ENCODE data around the gene PCED1B.
"Not testable (repeated sequence)": the region's sequence is repeated elsewhere in the genome, so short reads cannot be mapped to it uniquely, and the experiment has no call there.

Gene PCED1B

GRCh38 chr12:47160316-47161244, 81.2 kb downstream of the PCED1B start:
- H3K4me1 Mint-ChIP-seq, result peaks cover 15% of the 10 kb centered on the region
- peaks cover 20% of the 10 kb centered on the region for H3K9me3 Mint-ChIP-seq
- no peak overlapping the region for H3K27ac Mint-ChIP-seq
- H3K36me3 Mint-ChIP-seq, result peaks cover 68% of the 10 kb centered on the region
- H3K4me3 Mint-ChIP-seq, result no peak overlapping the region
- CTCF ChIA-PET, result interaction anchor here (0.8 kb wide), 1 partner anchor 58 kb away, joined by 3 read pairs; no protein-coding TSS in a partner anchor
- no peaks in the 10 kb centered on the region for H3K27me3 Mint-ChIP-seq
- no peak for DNase-seq

GRCh38 chr12:47164116-47164515, 84.7 kb downstream of the PCED1B start:
- CTCF ChIA-PET, result no interaction called here

GRCh38 chr12:47164724-47165439, 85.5 kb downstream of the PCED1B start:
- H3K27ac Mint-ChIP-seq, result no peak overlapping the region
- H3K4me1 Mint-ChIP-seq, result no peaks in the 10 kb centered on the region
- H3K9me3 Mint-ChIP-seq, result peaks cover 10% of the 10 kb centered on the region
- no peak for DNase-seq
- no peak overlapping the region for H3K4me3 Mint-ChIP-seq
- H3K36me3 Mint-ChIP-seq, result peaks cover 76% of the 10 kb centered on the region
- H3K27me3 Mint-ChIP-seq, result no peaks in the 10 kb centered on the region
- CTCF ChIA-PET, result interaction anchor here (0.7 to 1.4 kb wide), 2 partner anchors 19 to 43 kb away, joined by 3 to 5 read pairs; no protein-coding TSS in a partner anchor

More at GRCh38 chr12:47164116-47164515, 84.7 kb downstream of the PCED1B start:
- Mint-ChIP-seq H3K4me3 (no peak overlapping the region), H3K36me3 (peaks cover 78% of the 10 kb centered on the region), H3K4me1 (no peaks in the 10 kb centered on the region), H3K9me3 (peaks cover 15% of the 10 kb centered on the region), H3K27me3 (no peaks in the 10 kb centered on the region), H3K27ac (no peak overlapping the region)
- no peak for DNase-seq

GRCh38 chr12:47165934-47166333, 86.5 kb downstream of the PCED1B start:
- H3K36me3 Mint-ChIP-seq, result peaks cover 75% of the 10 kb centered on the region

GRCh38 chr12:47166365-47166764, 86.9 kb downstream of the PCED1B start:
- Mint-ChIP-seq H3K9me3 (peaks cover 10% of the 10 kb centered on the region), H3K4me3 (no peak overlapping the region), H3K27me3 (no peaks in the 10 kb centered on the region), H3K27ac (no peak overlapping the region), H3K36me3 (peaks cover 74% of the 10 kb centered on the region), H3K4me1 (no peaks in the 10 kb centered on the region)
- CTCF ChIA-PET, result interaction anchor here (0.6 to 1.4 kb wide), 2 partner anchors 41 to 764 kb away, joined by 3 to 5 read pairs; no protein-coding TSS in a partner anchor
- DNase-seq, result no peak

More at GRCh38 chr12:47165934-47166333, 86.5 kb downstream of the PCED1B start:
- Mint-ChIP-seq H3K27ac (no peak overlapping the region), H3K27me3 (no peaks in the 10 kb centered on the region), H3K4me1 (no peaks in the 10 kb centered on the region), H3K4me3 (no peak overlapping the region), H3K9me3 (peaks cover 10% of the 10 kb centered on the region)
- DNase-seq, result no peak
- CTCF ChIA-PET, result interaction anchor here (0.6 to 1.4 kb wide), 2 partner anchors 42 to 764 kb away, joined by 3 to 5 read pairs; no protein-coding TSS in a partner anchor

- H3K27ac Mint-ChIP-seq, H3K4me3 Mint-ChIP-seq, CTCF ChIA-PET, DNase-seq, H3K27me3 Mint-ChIP-seq, H3K4me1 Mint-ChIP-seq: not testable (repeated sequence)
- Mint-ChIP-seq H3K9me3 (peaks cover 15% of the 10 kb centered on the region), H3K36me3 (peaks cover 68% of the 10 kb centered on the region)
Measured at GRCh38 chr12:47170281-47170680, 90.9 kb downstream of the PCED1B start.

GRCh38 chr12:47178014-47178413, 98.6 kb downstream of the PCED1B start:
- Mint-ChIP-seq H3K36me3 (peaks cover 63% of the 10 kb centered on the region), H3K9me3 (no peaks in the 10 kb centered on the region), H3K4me1 (peaks cover 8% of the 10 kb centered on the region), H3K27ac (no peak overlapping the region), H3K27me3 (no peaks in the 10 kb centered on the region), H3K4me3 (no peak overlapping the region)
- no peak for DNase-seq
- CTCF ChIA-PET, result no interaction called here

- H3K9me3 Mint-ChIP-seq, H3K27me3 Mint-ChIP-seq, CTCF ChIA-PET, DNase-seq, H3K27ac Mint-ChIP-seq, H3K4me3 Mint-ChIP-seq: not testable (repeated sequence)
- peaks cover 10% of the 10 kb centered on the region for H3K4me1 Mint-ChIP-seq
- peaks cover 68% of the 10 kb centered on the region for H3K36me3 Mint-ChIP-seq
Measured at GRCh38 chr12:47182164-47182938, 102.9 kb downstream of the PCED1B start.

GRCh38 chr12:47184229-47184628, 104.8 kb downstream of the PCED1B start:
- CTCF ChIA-PET, result interaction anchor here (0.9 to 1.0 kb wide), 2 partner anchors 19 to 132 kb away, joined by 3 read pairs; no protein-coding TSS in a partner anchor
- H3K9me3 Mint-ChIP-seq, result no peaks in the 10 kb centered on the region
- H3K4me1 Mint-ChIP-seq, result peaks cover 21% of the 10 kb centered on the region
- H3K4me3 Mint-ChIP-seq, result no peak overlapping the region
- no peaks in the 10 kb centered on the region for H3K27me3 Mint-ChIP-seq
- H3K27ac Mint-ChIP-seq, result no peak overlapping the region
- peaks cover 69% of the 10 kb centered on the region for H3K36me3 Mint-ChIP-seq
- DNase-seq, result no peak

GRCh38 chr12:47184813-47185212, 105.4 kb downstream of the PCED1B start:
- DNase-seq, result no peak
- Mint-ChIP-seq H3K9me3 (no peaks in the 10 kb centered on the region), H3K27ac (no peak overlapping the region), H3K4me3 (no peak overlapping the region), H3K36me3 (peaks cover 72% of the 10 kb centered on the region), H3K27me3 (no peaks in the 10 kb centered on the region), H3K4me1 (peaks cover 26% of the 10 kb centered on the region)
- CTCF ChIA-PET, result interaction anchor here (1.0 kb wide), 1 partner anchor 132 kb away, joined by 3 read pairs; no protein-coding TSS in a partner anchor

GRCh38 chr12:47186246-47186645, 106.8 kb downstream of the PCED1B start:
- H3K27me3 Mint-ChIP-seq, result no peaks in the 10 kb centered on the region
- peaks cover 40% of the 10 kb centered on the region for H3K4me1 Mint-ChIP-seq
- no peak for DNase-seq
- H3K27ac Mint-ChIP-seq, result no peak overlapping the region
- CTCF ChIA-PET, result no interaction called here
- H3K4me3 Mint-ChIP-seq, result no peak overlapping the region
- no peaks in the 10 kb centered on the region for H3K9me3 Mint-ChIP-seq
- peaks cover 74% of the 10 kb centered on the region for H3K36me3 Mint-ChIP-seq

- peaks cover 61% of the 10 kb centered on the region for H3K4me1 Mint-ChIP-seq
- H3K4me3 Mint-ChIP-seq, result no peak overlapping the region
- H3K36me3 Mint-ChIP-seq, result peaks cover 75% of the 10 kb centered on the region
- H3K9me3 Mint-ChIP-seq, result no peaks in the 10 kb centered on the region
- CTCF ChIA-PET, result no interaction called here
- no peak for DNase-seq
- H3K27me3 Mint-ChIP-seq, result no peaks in the 10 kb centered on the region
- peak overlapping the region; percentile 50 for H3K27ac Mint-ChIP-seq
Measured at GRCh38 chr12:47188576-47189441, 109.4 kb downstream of the PCED1B start.

- H3K4me3 Mint-ChIP-seq, result no peak overlapping the region
- DNase-seq, result no peak
- H3K27ac Mint-ChIP-seq, result no peak overlapping the region
- no peaks in the 10 kb centered on the region for H3K27me3 Mint-ChIP-seq
- peaks cover 70% of the 10 kb centered on the region for H3K4me1 Mint-ChIP-seq
- CTCF ChIA-PET, result interaction anchor here (0.6 to 0.7 kb wide), 2 partner anchors 26 to 225 kb away, joined by 3 to 4 read pairs; no protein-coding TSS in a partner anchor
- peaks cover 71% of the 10 kb centered on the region for H3K36me3 Mint-ChIP-seq
- no peaks in the 10 kb centered on the region for H3K9me3 Mint-ChIP-seq
Measured at GRCh38 chr12:47189728-47190127, 110.3 kb downstream of the PCED1B start.
